GM19452 (cell line): Measurements from ENCODE around the gene SMG7.

Experiments used
- ATAC-seq: cut with Tn5 transposase; IDR thresholded peaks from one replicate; pipeline ENCODE4 v1.9.1; 2021; ENCODE audit not compliant: unreplicated experiment

Gene SMG7

GRCh38 chr1:183512450-183512849, 40.2 kb downstream of the SMG7 start:
- no peak for ATAC-seq

GRCh38 chr1:183514235-183514634, 41.9 kb downstream of the SMG7 start:
- ATAC-seq: no peak

GRCh38 chr1:183515002-183515689, 42.8 kb downstream of the SMG7 start:
- no peak for ATAC-seq

- ATAC-seq: no peak
Measured at GRCh38 chr1:183516725-183517124, 44.4 kb downstream of the SMG7 start.

GRCh38 chr1:183517401-183517800, 45.1 kb downstream of the SMG7 start:
- no peak for ATAC-seq

GRCh38 chr1:183520379-183520778, 48.1 kb downstream of the SMG7 start:
- no peak for ATAC-seq

GRCh38 chr1:183522104-183522503, 49.8 kb downstream of the SMG7 start:
- no peak for ATAC-seq

GRCh38 chr1:183528577-183528976, 56.3 kb downstream of the SMG7 start:
- no peak for ATAC-seq

GRCh38 chr1:183533617-183534174, 61.4 kb downstream of the SMG7 start:
- ATAC-seq: no peak

- no peak for ATAC-seq
Measured at GRCh38 chr1:183537405-183537804, 65.1 kb downstream of the SMG7 start.

- ATAC-seq: no peak
Measured at GRCh38 chr1:183543619-183544204, 71.4 kb downstream of the SMG7 start.

- no peak for ATAC-seq
Measured at GRCh38 chr1:183544598-183545297, 72.4 kb downstream of the SMG7 start.

GRCh38 chr1:183546427-183546826, 74.1 kb downstream of the SMG7 start:
- ATAC-seq: no peak

GRCh38 chr1:183548116-183548515, 75.8 kb downstream of the SMG7 start:
- no peak for ATAC-seq

- no peak for ATAC-seq
Measured at GRCh38 chr1:183550915-183551314, 78.6 kb downstream of the SMG7 start.

- no peak for ATAC-seq
Measured at GRCh38 chr1:183551924-183552323, 79.6 kb downstream of the SMG7 start.

- no peak for ATAC-seq
Measured at GRCh38 chr1:183552441-183552840, 80.1 kb downstream of the SMG7 start.

GRCh38 chr1:183552891-183553290, 80.6 kb downstream of the SMG7 start:
- ATAC-seq: no peak

GRCh38 chr1:183553331-183553730, 81.0 kb downstream of the SMG7 start:
- no peak for ATAC-seq

- no peak for ATAC-seq
Measured at GRCh38 chr1:183553764-183554163, 81.5 kb downstream of the SMG7 start.

GRCh38 chr1:183554577-183554976, 82.3 kb downstream of the SMG7 start:
- no peak for ATAC-seq

GRCh38 chr1:183559061-183559460, 86.8 kb downstream of the SMG7 start:
- no peak for ATAC-seq
